Lower lobe of right lung (tissue), 2 donors: Measurements from ENCODE around the gene ERAP2. TPM values are rescaled to one million over a fixed set of nuclear protein-coding genes. Genes with fewer than 3 reads are reported as not detected.

Experiments used
- ATAC-seq, 2 donors: fragments of 200-7000 bp; cut with Tn5 transposase; one replicate each; pipeline ENCODE4 v1.9.1; 2020 to 2022; ENCODE audit warnings: mild to moderate bottlenecking in 2 of 2, moderate library complexity in 2 of 2
- DNase-seq: peaks from one replicate; pipeline ENCODE4 v3.0.0-alpha.2; 2020
- H3K27ac ChIP-seq: fragments of 200-600 bp; one replicate; pipeline ENCODE4 v1.8.0; 2022
- H3K27me3 ChIP-seq: fragments of 200-600 bp; one replicate; pipeline ENCODE4 v1.8.0; 2022; ENCODE audit warnings: low read depth
- H3K36me3 ChIP-seq: fragments of 200-600 bp; one replicate; pipeline ENCODE4 v1.8.0; 2022; ENCODE audit warnings: mild to moderate bottlenecking
- H3K4me1 ChIP-seq: fragments of 200-600 bp; one replicate; pipeline ENCODE4 v1.8.0; 2022
- H3K4me3 ChIP-seq: fragments of 200-600 bp; one replicate; pipeline ENCODE4 v1.8.0; 2022; ENCODE audit warnings: mild to moderate bottlenecking
- H3K9me3 ChIP-seq: fragments of 200-600 bp; one replicate; pipeline ENCODE4 v1.8.0; 2022
- CTCF ChIP-seq: fragments of 200-600 bp; IDR thresholded peaks from one replicate; pipeline ENCODE4 v1.8.0; 2022; ENCODE audit warnings: antibody characterized with exemption, mild to moderate bottlenecking
- intact Hi-C: fragments of 100-400 bp; cut with DNase I; formaldehyde crosslinking; loops from one replicate; pipeline ENCODE4 v1.11.0; 2022
- total RNA-seq: library from RNA; stranded (reverse); fragmentation: NEBNext Ultra II Directional; extraction: Animal tissue kit (Norgen Biotek cat#: 25700); gene quantifications from one replicate; pipeline ENCODE4 v1.2.1, GENCODE V29; 2021
- donor health status: DM: no; HTN: yes; CAD: no; lungs with severe emphysema.

ERAP2 gene
- total RNA-seq, 1 donor from 2014 or later, result 32.1 TPM

DNA sequence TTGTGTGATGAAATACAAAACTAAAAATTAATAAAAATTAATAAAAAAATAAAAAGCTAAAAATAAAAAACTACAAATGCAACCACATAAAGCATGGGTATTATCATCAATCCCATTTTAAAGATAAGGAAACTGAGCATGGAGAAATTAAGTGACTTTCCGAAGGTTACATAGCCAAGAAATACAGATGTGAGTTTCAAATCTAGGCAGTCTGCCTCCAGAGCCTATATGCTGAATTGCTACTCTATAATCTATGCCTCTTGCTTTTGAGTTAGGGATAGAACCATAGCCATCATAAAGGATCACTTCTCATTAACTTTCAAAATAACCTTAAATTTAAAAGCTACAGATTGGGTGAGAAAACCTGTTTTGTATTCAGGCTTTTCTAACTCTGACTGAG, 18.8 kb upstream of the ERAP2 start:
- H3K9me3 ChIP-seq, result no peaks in the 10 kb centered on the region

DNA sequence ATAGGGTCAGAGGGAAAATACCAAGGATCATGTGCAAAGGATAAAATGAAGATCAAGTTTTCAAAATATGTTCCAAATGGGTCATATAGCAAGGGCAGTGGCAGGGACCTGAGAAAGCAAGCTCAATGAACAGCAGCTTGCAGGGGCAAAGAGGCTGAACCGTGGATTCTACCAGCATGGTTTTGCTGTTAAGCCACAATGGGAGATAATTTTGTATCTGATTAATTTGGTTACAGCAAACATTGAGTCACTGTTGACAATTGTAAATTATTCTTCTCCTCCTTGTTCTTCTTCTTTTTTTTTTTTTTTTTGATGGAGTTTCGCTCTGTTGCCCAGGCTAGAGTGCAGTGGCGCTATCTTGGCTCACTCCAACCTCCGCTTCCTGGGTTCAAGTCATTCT, 18.4 kb upstream of the ERAP2 start:
- H3K36me3 ChIP-seq, result no peaks in the 10 kb centered on the region
- H3K4me1 ChIP-seq, result no peaks in the 10 kb centered on the region
- no peaks in the 10 kb centered on the region for H3K27me3 ChIP-seq
- H3K27ac ChIP-seq, result no peak overlapping the region
- ATAC-seq, result no peak
- no peaks in the 10 kb centered on the region for H3K9me3 ChIP-seq
- no peak for DNase-seq
- no peak overlapping the region for H3K4me3 ChIP-seq
- intact Hi-C loops, result no loop called here
- no peak for TF ChIP-seq CTCF

More for the DNA sequence above, 18.8 kb upstream of the ERAP2 start:
- H3K27ac ChIP-seq, result no peak overlapping the region
- no peak for TF ChIP-seq CTCF
- H3K4me3 ChIP-seq, result no peak overlapping the region
- intact Hi-C loops, result no loop called here
- DNase-seq, result no peak
- no peaks in the 10 kb centered on the region for H3K27me3 ChIP-seq
- H3K36me3 ChIP-seq, result no peaks in the 10 kb centered on the region
- H3K4me1 ChIP-seq, result no peaks in the 10 kb centered on the region
- ATAC-seq, result no peak

- intact Hi-C loops, result no loop called here
Measured at GRCh38 chr5:96859375-96859774, 16.9 kb upstream of the ERAP2 start.

DNA sequence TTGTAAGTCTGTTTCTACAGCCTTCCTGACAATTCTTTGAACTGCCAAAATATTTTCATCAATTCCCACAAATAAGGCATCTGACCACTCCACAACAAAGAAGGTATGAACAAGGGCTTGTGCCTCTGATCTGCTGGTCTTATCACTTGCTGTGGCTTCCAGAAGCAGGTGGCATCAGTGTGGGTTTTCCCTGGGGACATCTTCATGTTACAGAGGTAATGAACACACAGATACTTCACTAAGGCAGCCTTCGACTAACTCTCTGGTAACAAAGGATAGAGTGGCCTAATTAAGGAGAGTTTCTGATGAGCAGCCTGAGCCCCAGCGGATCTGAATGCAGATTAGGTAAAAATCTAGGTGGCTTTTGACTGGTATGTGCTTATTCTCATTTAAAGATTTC, 15.2 kb upstream of the ERAP2 start:
- TF ChIP-seq CTCF, result no peak
- ATAC-seq (no peak), DNase-seq (no peak)
- Histone ChIP-seq H3K27me3 (no peaks in the 10 kb centered on the region), H3K4me1 (no peaks in the 10 kb centered on the region), H3K9me3 (no peaks in the 10 kb centered on the region), H3K4me3 (no peak overlapping the region), H3K36me3 (no peaks in the 10 kb centered on the region), H3K27ac (no peak overlapping the region)
- intact Hi-C loops, result no loop called here

More at GRCh38 chr5:96859375-96859774, 16.9 kb upstream of the ERAP2 start:
- DNase-seq (no peak), ATAC-seq (no peak)
- Histone ChIP-seq H3K36me3 (no peaks in the 10 kb centered on the region), H3K4me1 (no peaks in the 10 kb centered on the region), H3K27me3 (no peaks in the 10 kb centered on the region), H3K9me3 (no peaks in the 10 kb centered on the region), H3K27ac (no peak overlapping the region), H3K4me3 (no peak overlapping the region)
- TF ChIP-seq CTCF, result no peak

GRCh38 chr5:96863114-96863513, 13.2 kb upstream of the ERAP2 start:
- H3K9me3 ChIP-seq, result no peaks in the 10 kb centered on the region

More at GRCh38 chr5:96863114-96863513, 13.2 kb upstream of the ERAP2 start:
- Histone ChIP-seq H3K36me3 (no peaks in the 10 kb centered on the region), H3K4me3 (no peak overlapping the region), H3K27ac (no peak overlapping the region), H3K27me3 (no peaks in the 10 kb centered on the region), H3K4me1 (no peaks in the 10 kb centered on the region)
- no peak for ATAC-seq
- DNase-seq, result no peak
- intact Hi-C loops, result no loop called here
- no peak for TF ChIP-seq CTCF
